NCI-H446 (cell line): Measurements from ENCODE around the gene TMEM164.
A peak's percentile ranks its signal among the peaks of the same experiment; 100 is the strongest.

Experiments
- DNase-seq, 2 experiments: peaks; one replicate each; lab custom pipeline; 2025; lab: John Stamatoyannopoulos, UW

TMEM164 gene

GRCh38 chrX:110210417-110211139 lies 207.7 kb downstream of the TMEM164 start:
- peak; percentile 37 to 74 for DNase-seq

GRCh38 chrX:110211340-110211739 lies 208.4 kb downstream of the TMEM164 start:
- no peak for DNase-seq

GRCh38 chrX:110212299-110212698 lies 209.4 kb downstream of the TMEM164 start:
- no peak for DNase-seq

DNA sequence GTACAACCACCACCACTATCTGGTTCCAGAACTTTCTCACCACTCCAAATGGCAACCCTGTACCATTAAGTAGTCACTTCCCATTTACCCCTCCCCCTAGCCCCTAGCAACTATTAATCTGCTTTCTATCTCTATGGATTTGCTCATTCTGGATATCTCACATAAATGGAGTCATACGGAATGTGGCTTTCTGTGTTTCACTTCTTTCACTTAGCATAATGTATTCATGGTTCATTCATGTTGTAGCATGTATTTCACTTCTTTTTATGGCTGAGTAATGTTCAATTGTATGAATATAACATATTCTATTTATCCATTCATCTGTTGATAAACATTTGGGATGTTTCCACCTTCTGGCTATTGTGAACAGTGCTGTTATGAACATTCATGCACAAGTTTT lies 210.3 kb downstream of the TMEM164 start:
- no peak for DNase-seq

DNA sequence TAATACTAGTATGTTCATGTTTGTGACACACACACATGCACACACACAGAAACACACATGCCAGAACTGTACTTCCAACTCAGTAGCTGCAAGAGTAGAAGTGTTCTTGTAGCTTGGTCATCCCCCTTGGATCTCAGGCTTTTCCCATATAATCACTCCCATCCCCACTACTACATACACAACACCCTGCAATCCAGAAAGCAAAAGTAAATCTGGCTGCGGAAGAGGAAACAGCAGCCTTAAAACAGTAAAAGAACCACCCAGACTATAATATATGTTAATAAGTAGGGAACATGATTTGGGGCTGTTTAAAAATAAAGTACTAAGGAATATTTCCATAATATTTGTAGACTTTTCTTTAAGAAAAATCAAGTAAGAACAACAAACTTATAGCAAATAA lies 211.8 kb downstream of the TMEM164 start:
- DNase-seq, result no peak

GRCh38 chrX:110215411-110215810 lies 212.5 kb downstream of the TMEM164 start:
- no peak for DNase-seq

DNA sequence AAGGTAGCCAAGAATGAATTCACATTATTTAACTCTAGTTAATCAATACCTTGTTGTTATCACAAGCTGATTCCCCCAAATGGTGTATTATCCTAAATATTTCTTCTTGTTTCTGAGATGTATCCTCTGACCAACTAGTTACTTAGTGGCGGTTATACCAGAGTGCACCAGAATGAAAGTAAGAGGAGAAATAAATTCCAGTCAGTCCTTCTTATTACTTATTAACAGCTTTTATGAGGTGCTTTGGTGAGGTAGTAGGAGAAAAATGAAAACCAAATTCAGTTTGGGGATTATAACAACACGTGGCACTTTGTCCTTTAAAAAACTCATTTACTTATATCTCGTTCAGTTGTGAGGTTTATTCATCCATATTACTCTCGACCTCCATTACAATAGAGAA lies 213.1 kb downstream of the TMEM164 start:
- no peak for DNase-seq

DNA sequence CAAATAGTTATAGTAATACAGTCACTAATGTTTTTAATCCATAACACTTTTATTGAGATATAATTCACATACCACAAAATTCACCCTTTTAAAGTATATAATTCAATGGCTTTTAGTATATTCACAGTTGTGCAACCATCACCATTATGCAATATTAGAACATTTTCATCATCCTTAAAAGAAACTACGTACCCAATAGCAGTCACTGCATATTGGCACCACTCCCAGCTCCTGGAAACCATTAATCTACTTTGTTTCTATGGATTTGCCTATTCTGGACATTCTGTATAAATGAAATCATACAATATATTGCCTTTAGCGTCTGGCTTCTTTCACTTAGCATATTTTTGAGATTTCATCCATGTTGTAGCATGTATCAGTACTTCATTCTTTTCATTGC lies 215.7 kb downstream of the TMEM164 start:
- no peak for DNase-seq

- DNase-seq, result no peak
These were observed 217.0 kb downstream of the TMEM164 start for GRCh38 chrX:110219920-110220319.

- no peak for DNase-seq
These were observed 219.8 kb downstream of the TMEM164 start for GRCh38 chrX:110222497-110223257.

DNA sequence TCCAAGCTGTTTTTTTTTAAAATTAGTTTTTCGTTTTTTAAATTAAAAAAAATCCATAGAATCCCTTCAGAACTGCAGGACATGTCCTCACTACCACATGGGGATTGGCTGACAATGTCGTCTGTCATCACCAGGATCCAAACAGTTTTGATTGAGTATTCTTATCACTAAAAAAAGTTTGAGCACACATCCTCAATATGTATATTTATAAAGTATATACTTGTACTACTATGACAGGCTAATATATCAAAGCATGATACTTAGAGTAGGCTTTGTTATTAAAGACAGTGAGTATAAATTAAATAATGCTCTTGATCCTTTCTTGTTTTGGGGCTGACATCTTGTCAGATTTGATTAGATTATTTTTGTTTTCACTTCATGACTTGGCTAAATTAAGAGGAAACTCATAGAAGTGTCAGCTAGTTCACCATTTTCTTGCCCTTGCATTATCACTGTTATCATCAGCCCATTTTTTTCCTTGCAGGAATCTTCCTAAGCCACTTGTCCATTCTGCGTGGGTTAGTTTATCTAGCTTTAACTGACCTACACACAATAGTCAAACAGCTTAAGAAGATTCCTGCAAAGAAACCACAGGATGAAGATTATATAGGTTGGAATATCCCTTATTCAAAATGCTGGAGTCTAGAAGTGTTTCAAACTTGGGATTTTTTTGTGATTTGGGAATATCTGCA lies 222.2 kb downstream of the TMEM164 start:
- no peak for DNase-seq

DNA sequence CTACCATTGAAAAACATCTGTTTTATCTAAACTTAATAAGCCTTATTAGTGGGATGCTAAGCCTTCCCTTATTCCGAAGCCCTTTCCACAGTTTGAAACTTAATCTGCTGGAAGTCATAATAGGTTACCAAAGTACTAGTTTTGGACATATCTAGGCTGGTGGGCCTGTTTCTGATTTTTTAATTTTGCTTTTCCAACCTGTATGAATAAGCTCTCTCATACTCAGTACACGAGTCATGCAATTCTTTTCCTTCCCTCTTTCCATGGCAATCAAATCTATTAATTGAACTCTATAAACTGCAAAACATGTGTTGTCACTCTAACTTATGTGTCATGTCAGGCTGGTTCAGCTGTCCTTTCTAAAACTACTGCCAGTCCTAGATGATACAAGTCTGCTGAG lies 224.0 kb downstream of the TMEM164 start:
- DNase-seq, result no peak
